Keratinocyte (primary cell): Measurements from ENCODE around the gene GDAP1L1.

Experiments used
- EZH2 ChIP-seq: IDR thresholded peaks from one replicate; pipeline ENCODE4 v1.6.1; 2012; ENCODE audit warnings: inconsistent platforms, mild to moderate bottlenecking, low read length, moderate library complexity
- TF ChIP-seq, protein P1 (sequence below), 3 experiments: IDR thresholded peaks in 1 of 3; conservative IDR thresholded peaks in 1 of 3; optimal IDR thresholded peaks in 1 of 3; 2 replicates in 2 of 3; 3 replicates in 1 of 3; pipeline versions ENCODE3 to v1.5.1; 2011; ENCODE audit warnings: low read length in 3 of 3, mild to moderate bottlenecking in 3 of 3, moderate library complexity in 2 of 3, control low read depth in 1 of 3, inconsistent platforms in 1 of 3; ENCODE audit not compliant: insufficient read depth in 2 of 3; ENCODE audit errors: extremely low read depth in 1 of 3

DNA sequence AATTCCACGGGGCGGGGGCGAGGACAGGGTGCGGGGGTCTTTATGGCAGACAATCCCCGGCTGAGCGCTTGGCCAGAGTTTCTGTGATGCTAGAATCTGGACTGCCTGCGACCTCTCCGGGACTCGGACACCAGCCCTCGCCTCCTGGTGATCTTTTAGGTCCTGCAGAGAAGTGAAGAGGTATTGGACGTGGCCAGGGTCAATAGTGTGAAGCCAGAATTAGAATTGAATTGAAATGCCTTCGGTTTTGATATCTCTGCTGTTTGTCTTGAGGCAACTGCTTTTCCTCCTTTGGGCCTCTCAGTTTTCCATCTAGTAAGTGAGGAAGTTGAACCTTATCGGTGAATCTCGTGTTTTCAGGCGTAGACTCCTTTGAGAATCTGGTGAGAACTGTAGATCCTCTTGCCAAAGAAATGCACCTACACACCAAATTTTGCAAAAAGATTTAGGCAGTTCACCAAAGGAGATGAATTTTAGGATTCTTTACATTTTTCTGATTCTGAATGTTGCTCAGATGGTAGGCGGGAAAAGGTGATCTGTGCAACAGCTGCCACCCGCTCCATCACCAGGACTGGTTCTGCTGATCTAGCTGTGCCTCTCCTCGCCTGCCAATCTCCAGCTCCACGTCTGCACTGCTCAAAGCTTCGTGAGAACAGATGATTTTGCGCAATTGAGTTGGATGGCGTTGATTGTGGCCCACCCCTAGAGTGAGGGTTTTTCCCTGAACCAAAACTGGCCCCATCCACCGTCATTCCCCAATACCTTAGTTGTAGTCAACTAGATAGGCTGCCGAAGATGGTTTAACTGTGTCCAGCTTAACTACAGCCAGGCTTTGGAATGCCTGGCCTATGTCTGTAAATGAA is 35.7 kb upstream of the GDAP1L1 start:
- TF ChIP-seq, protein P1, sequence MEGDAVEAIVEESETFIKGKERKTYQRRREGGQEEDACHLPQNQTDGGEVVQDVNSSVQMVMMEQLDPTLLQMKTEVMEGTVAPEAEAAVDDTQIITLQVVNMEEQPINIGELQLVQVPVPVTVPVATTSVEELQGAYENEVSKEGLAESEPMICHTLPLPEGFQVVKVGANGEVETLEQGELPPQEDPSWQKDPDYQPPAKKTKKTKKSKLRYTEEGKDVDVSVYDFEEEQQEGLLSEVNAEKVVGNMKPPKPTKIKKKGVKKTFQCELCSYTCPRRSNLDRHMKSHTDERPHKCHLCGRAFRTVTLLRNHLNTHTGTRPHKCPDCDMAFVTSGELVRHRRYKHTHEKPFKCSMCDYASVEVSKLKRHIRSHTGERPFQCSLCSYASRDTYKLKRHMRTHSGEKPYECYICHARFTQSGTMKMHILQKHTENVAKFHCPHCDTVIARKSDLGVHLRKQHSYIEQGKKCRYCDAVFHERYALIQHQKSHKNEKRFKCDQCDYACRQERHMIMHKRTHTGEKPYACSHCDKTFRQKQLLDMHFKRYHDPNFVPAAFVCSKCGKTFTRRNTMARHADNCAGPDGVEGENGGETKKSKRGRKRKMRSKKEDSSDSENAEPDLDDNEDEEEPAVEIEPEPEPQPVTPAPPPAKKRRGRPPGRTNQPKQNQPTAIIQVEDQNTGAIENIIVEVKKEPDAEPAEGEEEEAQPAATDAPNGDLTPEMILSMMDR (optimal IDR thresholded peaks at IDR 0.05 in 1 of 3, IDR thresholded peaks at IDR 0.05 in 1 of 3, conservative IDR thresholded peaks at IDR 0.05 in 1 of 3; ENCODE audit: extremely low read depth in 1 of 3, insufficient read depth in 2 of 3, low read length in 3 of 3): no peak
- TF ChIP-seq EZH2: no peak
